Measurements from ENCODE around the gene FAM149A.

The FAM149A gene

GRCh38 chr4:186217733-186218293 is 113.3 kb downstream of the FAM149A start:
- Histone ChIP-seq H3K27me3 (no peaks in the 10 kb centered on the region), H3K9me3 (no peaks in the 10 kb centered on the region), H3K36me3 (no peaks in the 10 kb centered on the region), H3K4me1 (no peaks in the 10 kb centered on the region), H3K4me3 (ENCODE audit: low read depth, low read length) (no peak overlapping the region)
- no peak for TF ChIP-seq CTCF (IDR thresholded peaks at IDR 0.05; ENCODE audit: low read depth, low read length)
- DNase-seq, result no peak

GRCh38 chr4:186221624-186222023 is 117.1 kb downstream of the FAM149A start:
- no peaks in the 10 kb centered on the region for H3K4me1 ChIP-seq
- no peak for DNase-seq
- no peak overlapping the region for H3K4me3 ChIP-seq (ENCODE audit: low read depth, low read length)
- H3K36me3 ChIP-seq, result no peaks in the 10 kb centered on the region
- H3K27me3 ChIP-seq, result no peaks in the 10 kb centered on the region
- no peaks in the 10 kb centered on the region for H3K9me3 ChIP-seq
- no peak for TF ChIP-seq CTCF (IDR thresholded peaks at IDR 0.05; ENCODE audit: low read depth, low read length)

Data from BE2C (cell line).